Osteocyte (in vitro differentiated cells): Measurements from ENCODE around the gene CRYL1. TPM values are rescaled to one million over a fixed set of nuclear protein-coding genes. Genes with fewer than 3 reads are reported as not detected.

Source experiments
- DNase-seq: peaks from one replicate; pipeline ENCODE4 v3.0.0; 2021; ENCODE audit warnings: mixed read lengths; ENCODE audit not compliant: unreplicated experiment; ENCODE audit errors: extremely low spot score
- H3K27ac Mint-ChIP-seq: one replicate; pipeline ENCODE4 v1.8.0; 2021; ENCODE audit warnings: mild to moderate bottlenecking, mixed read lengths; ENCODE audit not compliant: unreplicated experiment
- H3K27me3 Mint-ChIP-seq: one replicate; pipeline ENCODE4 v1.8.0; 2021; ENCODE audit warnings: mixed read lengths; ENCODE audit not compliant: unreplicated experiment
- H3K36me3 Mint-ChIP-seq: one replicate; pipeline ENCODE4 v1.8.0; 2021; ENCODE audit warnings: mixed read lengths; ENCODE audit not compliant: unreplicated experiment
- H3K4me1 Mint-ChIP-seq: one replicate; pipeline ENCODE4 v1.8.0; 2021; ENCODE audit warnings: mixed read lengths; ENCODE audit not compliant: unreplicated experiment
- H3K4me3 Mint-ChIP-seq: one replicate; pipeline ENCODE4 v1.8.0; 2021; ENCODE audit warnings: mild to moderate bottlenecking, moderate library complexity, mixed read lengths; ENCODE audit not compliant: unreplicated experiment
- H3K9me3 Mint-ChIP-seq: one replicate; pipeline ENCODE4 v1.8.0; 2021; ENCODE audit warnings: mixed read lengths; ENCODE audit not compliant: unreplicated experiment
- total RNA-seq: library from RNA; stranded (reverse); gene quantifications from 2 replicates; pipeline ENCODE4 v1.2.1, GENCODE V29; 2021
- TF ChIP-seq, protein P1 (sequence below): fragments of 200-600 bp; sonication (generic); IDR thresholded peaks from 2 replicates; pipeline ENCODE4 v1.5.0; 2021; ENCODE audit warnings: antibody characterized with exemption, mild to moderate bottlenecking, moderate library complexity

CRYL1 gene
- total RNA-seq, 1 donor from 2014 or later, result 22.5 TPM

DNA sequence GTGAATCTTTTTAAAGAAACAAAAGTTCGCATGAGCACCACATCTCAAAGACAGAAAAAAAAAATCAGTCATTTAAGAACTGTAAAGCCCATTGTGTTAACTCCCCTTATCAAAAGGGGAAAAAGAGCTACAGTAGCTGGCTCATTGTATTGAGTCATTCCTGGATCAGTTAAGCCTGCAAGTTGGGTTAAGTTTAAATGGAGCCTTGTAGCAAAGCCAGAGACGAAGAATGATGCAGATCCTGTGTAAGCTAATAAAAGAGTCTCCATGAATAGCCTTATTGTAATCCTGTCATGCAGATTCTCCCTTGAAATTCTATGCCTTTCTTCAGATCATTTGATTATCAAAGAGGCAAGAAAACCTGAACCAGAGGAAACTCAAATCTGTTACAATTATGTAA lies 83.8 kb downstream of the CRYL1 start:
- Mint-ChIP-seq H3K27ac (no peak overlapping the region), H3K9me3 (peaks cover 12% of the 10 kb centered on the region), H3K36me3 (peaks cover 2% of the 10 kb centered on the region), H3K27me3 (peaks cover 7% of the 10 kb centered on the region), H3K4me1 (no peaks in the 10 kb centered on the region), H3K4me3 (no peak overlapping the region)
- DNase-seq, result no peak
- TF ChIP-seq, protein P1, sequence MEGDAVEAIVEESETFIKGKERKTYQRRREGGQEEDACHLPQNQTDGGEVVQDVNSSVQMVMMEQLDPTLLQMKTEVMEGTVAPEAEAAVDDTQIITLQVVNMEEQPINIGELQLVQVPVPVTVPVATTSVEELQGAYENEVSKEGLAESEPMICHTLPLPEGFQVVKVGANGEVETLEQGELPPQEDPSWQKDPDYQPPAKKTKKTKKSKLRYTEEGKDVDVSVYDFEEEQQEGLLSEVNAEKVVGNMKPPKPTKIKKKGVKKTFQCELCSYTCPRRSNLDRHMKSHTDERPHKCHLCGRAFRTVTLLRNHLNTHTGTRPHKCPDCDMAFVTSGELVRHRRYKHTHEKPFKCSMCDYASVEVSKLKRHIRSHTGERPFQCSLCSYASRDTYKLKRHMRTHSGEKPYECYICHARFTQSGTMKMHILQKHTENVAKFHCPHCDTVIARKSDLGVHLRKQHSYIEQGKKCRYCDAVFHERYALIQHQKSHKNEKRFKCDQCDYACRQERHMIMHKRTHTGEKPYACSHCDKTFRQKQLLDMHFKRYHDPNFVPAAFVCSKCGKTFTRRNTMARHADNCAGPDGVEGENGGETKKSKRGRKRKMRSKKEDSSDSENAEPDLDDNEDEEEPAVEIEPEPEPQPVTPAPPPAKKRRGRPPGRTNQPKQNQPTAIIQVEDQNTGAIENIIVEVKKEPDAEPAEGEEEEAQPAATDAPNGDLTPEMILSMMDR, result no peak

DNA sequence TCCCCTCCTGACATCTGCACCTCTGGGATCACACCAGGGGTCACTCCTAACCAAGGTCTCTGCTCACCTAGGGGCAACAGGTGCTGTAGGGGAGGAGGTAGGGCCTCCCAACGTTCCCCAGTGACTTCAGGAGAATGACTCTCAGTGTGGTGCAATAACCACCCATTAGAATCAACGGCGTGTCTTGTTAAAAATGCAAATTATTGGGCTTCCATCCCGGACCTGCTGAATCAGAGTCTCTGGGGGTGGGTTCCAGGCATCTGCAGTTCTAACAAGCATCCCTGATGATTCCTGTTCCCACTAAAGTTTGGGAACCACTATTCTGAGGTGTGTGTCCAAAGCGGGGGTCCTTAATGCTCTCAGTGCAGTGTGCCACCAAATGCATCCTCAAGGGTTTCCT lies 84.6 kb downstream of the CRYL1 start:
- no peak for DNase-seq
- H3K36me3 Mint-ChIP-seq, result no peaks in the 10 kb centered on the region
- peaks cover 7% of the 10 kb centered on the region for H3K9me3 Mint-ChIP-seq
- no peak overlapping the region for H3K4me3 Mint-ChIP-seq
- no peak overlapping the region for H3K27ac Mint-ChIP-seq
- TF ChIP-seq, protein P1, result no peak
- no peaks in the 10 kb centered on the region for H3K4me1 Mint-ChIP-seq
- peaks cover 7% of the 10 kb centered on the region for H3K27me3 Mint-ChIP-seq

DNA sequence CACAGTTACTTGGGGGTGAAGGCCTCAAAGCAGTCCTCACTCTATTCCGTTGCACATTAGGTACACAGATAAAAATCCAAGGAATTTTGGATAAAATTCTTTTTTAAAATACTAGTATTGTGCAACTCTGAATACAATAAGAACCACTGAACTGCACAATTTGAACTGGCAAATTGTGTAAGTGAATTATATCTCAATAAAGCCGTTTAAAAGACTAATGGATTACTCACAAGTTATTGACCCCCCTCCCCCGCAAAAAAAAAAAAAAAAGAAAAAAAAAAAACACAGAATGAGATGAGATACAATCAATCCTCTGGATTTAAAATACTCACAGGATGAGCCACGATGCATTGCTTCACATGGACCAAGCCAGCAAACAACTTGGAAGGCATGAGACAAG lies 86.4 kb downstream of the CRYL1 start:
- peaks cover 7% of the 10 kb centered on the region for H3K27me3 Mint-ChIP-seq
- TF ChIP-seq, protein P1, result no peak

DNA sequence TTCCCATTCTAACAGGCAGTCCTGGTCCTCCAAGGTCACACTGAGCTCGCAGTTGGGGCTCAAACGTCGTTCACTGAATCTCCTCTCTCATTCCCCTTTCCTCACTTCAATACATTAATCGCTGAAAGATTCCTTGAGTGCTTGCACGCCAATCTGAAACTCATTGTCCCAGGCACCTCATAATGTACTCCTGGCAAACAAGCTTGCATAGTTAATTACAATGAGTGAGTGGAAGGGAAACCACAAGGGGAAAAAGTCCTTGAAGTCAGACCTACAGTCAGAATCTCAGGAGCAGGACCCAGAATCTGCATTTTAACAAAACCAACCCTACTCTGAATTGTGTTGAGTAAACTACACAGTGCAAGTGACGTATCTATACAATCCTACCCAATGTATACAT lies 86.9 kb downstream of the CRYL1 start:
- DNase-seq, result no peak
- Mint-ChIP-seq H3K27me3 (peaks cover 7% of the 10 kb centered on the region), H3K36me3 (no peaks in the 10 kb centered on the region), H3K9me3 (no peaks in the 10 kb centered on the region), H3K4me3 (no peak overlapping the region), H3K4me1 (no peaks in the 10 kb centered on the region), H3K27ac (no peak overlapping the region)
- TF ChIP-seq, protein P1, result no peak

More for the DNA sequence above, 86.4 kb downstream of the CRYL1 start:
- no peak overlapping the region for H3K4me3 Mint-ChIP-seq
- no peak overlapping the region for H3K27ac Mint-ChIP-seq
- H3K4me1 Mint-ChIP-seq, result no peaks in the 10 kb centered on the region
- H3K36me3 Mint-ChIP-seq, result no peaks in the 10 kb centered on the region
- no peaks in the 10 kb centered on the region for H3K9me3 Mint-ChIP-seq
- no peak for DNase-seq

DNA sequence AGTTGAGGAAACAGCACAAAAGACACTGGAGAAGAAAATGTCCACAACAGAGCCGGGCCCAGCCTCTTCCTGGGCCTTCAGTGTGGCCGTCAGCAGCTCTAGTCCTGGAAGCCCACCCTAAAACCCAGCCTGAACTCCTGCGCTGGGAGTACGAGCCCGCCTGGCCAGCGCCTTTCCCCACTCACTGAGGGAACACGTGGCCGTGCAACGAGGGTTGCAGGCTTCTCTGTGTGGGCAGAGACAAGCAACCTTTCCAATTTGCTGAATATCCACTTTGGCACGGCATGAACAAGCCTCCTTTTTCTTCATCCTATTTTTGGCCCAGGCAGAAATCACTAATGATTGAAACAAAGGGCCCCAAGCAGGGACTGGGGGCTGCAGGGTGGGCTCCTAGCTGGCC lies 89.2 kb downstream of the CRYL1 start:
- no peak overlapping the region for H3K4me3 Mint-ChIP-seq
- TF ChIP-seq, protein P1, result no peak
- no peaks in the 10 kb centered on the region for H3K27me3 Mint-ChIP-seq
- DNase-seq, result no peak
- no peaks in the 10 kb centered on the region for H3K36me3 Mint-ChIP-seq
- no peak overlapping the region for H3K27ac Mint-ChIP-seq
- no peaks in the 10 kb centered on the region for H3K4me1 Mint-ChIP-seq
- no peaks in the 10 kb centered on the region for H3K9me3 Mint-ChIP-seq
